GM21576 (cell line): ENCODE results near the gene OR10C1.

Source experiments
- ATAC-seq: cut with Tn5 transposase; IDR thresholded peaks from one replicate; pipeline ENCODE4 v1.9.1; 2021; ENCODE audit warnings: mild to moderate bottlenecking, moderate library complexity; ENCODE audit not compliant: unreplicated experiment

OR10C1 gene

DNA sequence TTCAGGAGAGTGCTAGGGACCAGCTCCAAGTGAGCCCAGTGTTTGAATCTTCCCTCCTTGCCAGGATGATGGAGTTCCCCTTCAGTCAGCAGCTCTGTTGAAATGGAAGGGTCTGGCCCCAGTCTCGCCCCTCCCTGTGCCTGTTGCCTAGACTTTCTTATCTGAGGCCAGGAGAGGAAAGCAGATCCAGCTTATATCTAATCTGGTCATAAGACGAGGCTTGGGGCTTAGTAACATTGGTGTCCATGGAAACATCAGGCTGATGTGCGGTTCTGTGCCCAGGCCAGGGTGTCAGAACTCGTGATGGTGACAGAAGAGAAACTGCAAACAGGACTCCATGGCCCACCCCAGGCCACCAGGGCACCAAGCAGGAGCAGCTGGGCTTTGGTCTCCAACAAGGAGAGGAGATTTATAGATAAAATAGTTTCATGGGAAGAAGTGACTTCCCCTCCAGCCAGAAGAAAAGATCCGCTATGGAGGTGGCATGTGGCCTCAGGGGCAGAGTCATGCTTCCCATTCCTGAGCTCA is 38.9 kb downstream of the OR10C1 start:
- no peak for ATAC-seq

DNA sequence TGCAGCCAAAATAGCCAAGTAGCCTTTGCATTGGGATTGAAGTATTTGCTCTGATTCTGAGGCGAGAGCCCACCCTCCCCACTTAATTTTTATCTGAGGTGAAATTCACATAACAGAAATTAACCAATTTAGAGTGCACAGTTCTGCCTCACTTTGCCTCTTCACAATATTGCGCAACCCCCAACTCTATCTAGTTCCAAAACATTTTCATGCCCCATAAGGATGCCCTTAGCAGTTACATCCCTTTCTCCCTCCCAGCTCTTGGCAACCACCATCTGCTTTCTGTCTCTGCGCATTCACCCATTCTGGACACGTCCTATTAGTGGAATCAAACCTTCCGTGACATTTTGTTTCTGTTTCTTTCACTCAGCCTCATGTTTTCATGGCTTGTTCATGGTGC is 39.6 kb downstream of the OR10C1 start:
- no peak for ATAC-seq

DNA sequence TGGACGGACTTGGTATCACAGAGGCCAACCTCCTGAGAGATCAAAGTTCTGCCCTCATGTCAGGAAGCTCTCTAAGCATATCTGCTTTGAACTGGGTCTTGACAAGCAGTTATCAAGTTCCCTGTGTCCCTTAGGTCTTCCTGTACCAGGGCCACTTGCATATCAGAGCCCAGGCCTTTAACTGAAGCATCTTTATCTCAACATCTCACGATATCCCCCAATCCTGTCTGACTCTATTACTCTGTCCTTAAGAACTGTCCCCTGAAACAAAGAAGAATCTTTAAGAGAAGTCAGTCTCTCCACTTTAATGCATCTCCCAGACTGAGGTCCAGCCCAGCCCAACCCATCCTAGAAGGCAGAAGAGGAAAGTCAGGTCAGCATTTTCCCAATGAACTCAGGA is 40.5 kb downstream of the OR10C1 start:
- ATAC-seq: no peak

DNA sequence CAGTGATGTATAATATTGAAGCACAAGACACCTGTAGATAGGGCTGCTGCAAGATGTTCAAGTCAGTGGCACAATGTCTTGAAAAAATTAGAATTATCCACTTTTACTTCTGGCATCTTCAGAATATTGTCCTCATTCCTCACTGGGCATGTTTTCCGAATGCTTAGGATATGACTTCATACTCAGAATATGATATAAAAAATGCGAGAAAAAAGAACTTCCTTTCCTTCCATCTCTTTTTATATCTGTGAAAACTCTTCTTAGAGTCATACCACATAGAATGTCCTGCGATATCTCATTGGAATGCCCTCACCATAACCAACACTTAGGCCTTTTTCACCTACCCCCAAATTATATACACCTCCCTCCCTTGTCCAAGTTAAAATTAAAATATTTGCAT is 44.1 kb downstream of the OR10C1 start:
- ATAC-seq: no peak

DNA sequence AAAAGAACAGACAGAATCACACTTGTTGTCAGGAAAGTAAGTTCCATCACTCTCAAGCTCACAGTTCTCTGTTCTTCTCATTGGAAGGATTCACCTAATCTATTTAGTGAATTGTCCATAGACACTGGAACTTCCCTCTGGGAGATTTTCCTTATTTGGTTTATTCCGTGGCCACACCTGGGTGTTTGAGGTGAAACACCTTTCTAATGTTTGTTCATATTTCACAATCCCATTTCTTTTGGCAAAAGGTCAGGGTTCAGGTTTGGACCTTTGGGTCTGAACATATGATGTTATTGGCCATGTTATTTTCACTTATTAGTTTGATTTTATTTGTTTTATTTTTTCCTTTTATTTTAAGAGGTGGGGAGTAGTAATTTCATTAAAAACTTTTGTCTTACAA is 44.6 kb downstream of the OR10C1 start:
- no peak for ATAC-seq

DNA sequence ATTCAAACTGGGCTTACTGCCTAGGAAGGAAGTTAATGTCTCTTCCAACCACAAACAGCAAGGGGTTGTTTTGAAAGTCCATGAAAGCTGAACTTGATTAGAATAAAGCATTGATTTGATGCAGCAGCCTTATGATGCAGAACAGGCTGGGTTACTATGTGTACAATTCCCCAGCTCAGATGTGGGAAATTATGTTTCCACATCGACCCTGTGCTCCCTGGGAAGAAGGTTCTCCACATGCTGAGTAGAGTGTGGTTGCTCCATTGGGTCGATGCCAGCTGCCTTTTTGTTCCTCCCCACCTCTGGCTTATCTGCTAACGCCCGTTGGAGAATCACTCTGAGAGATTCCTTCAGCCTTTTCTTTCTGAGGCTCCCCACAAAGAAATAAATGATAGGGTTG is 47.5 kb downstream of the OR10C1 start:
- ATAC-seq: no peak

DNA sequence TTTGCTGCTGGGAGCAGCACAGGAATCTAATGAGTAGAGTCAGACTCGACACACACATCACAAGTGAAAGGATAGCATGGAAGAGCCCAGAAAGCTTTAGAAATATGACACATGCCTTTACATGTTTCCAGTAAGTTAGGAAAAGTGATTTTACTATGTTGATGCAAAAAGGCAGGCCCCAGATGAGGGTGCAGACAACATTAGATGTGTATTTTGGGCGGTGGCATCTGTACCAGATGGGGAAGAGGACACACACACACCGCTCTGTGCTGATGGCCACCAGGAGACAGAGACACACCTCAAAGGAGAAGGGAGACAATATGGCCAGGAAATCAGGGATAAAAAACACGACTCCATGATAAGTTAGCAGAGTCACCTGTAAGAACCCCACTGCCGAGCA is 48.0 kb downstream of the OR10C1 start:
- no peak for ATAC-seq

DNA sequence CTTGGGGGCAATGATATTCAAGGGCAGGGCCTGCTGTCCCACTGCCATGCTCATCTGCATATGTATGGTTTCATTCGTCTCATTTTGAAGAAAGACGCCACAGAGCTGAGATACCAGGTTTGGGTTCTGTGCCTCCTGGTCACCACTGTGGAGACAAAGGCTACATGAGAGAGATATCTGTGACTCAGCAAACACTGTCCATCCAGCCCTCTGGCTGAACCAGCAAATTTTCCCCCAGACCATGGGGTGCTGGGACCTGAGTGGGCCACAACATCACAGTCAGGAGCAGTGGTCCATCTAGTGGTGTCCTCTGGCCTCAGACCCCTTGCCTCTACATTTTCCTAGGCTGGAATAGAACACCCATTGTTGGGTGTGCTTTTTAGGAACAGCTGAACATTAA is 48.6 kb downstream of the OR10C1 start, which contains the start of gene MAS1L:
Gene MAS1L, minus strand, starts transcription at position 297 of the 400 bp plus-strand sequence. Its CDS starts 54 bp downstream, at position 243.
- ATAC-seq: no peak

DNA sequence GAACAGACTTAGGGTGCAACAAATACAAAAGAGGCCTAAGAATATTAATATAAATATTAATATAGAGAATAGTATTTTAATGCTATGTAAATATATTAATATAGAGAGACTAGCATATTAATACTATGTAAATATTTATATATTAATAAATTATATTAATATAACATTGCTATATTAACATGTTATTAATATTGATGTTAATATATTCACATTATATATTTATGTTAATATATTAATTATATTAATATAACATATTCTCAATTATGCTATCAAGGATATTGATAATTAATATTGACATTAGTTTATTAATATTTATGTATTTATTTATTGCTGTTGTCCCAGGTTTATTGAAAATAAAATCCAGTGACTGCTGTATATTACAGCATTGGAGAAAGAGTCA is 49.8 kb downstream of the OR10C1 start:
- no peak for ATAC-seq

DNA sequence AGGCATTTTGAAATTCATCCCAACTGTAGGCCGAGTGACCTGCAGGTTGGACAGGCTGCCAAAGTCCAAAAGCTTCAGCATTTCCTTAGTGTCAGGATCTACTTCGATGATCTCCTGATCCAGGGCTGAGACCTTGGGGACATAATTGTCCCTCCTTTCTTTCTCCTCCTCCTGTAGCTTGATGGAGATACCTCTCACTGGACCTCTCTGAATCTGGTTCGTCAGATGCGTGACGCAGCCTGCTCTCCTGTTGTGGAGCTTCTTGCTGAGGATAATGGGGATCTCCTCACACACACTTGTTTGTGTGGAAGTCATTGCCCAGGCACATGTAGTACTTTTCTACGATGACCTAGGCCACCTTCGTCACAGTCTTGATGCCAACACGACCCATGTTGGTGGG is 50.2 kb downstream of the OR10C1 start:
- ATAC-seq: no peak

DNA sequence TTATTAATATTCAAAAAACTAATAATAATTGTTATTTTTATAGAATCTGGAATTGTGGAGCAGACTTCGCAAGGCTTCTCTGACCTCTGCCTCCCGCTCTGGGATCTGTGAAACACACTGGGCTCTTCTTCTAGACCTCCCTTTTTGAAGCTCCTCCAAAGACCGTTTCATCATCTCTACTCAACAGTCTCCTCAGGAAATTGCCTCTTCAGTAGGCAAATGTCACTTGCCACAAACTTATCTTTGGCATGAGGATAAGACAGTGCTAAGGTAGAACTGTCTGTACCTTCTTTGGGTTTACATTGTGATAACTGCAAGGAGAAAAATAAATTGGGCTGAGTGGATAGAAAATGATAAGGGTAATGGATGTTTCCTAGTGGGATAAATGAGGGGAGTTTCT is 50.9 kb downstream of the OR10C1 start:
- ATAC-seq: no peak

DNA sequence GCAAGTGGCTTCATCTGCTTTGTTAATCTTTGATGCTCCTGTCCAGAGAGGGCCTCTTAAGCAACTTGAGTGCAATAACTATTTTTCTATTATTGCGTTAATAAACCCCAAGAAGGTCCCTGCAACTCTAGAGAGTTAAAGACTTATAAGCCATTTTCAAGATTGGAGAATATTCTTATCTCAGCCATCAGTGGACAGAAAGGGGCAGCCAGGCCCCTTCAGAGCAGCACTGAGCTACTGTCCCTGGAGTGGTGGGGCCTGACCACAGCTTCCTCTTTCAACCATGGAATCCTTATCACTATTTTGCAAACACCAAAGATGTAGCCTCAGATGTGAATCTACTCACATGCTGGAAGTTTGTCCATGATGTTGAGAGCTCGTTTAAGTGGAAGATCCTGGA is 51.4 kb downstream of the OR10C1 start:
- no peak for ATAC-seq
